SK-N-SH treated with all-trans-retinoic acid at 6 μM for 48 hours (cell line): Measurements from ENCODE around the gene NUDT4B.
"Not testable (repeated sequence)": the region's sequence is repeated elsewhere in the genome, so short reads cannot be mapped to it uniquely, and the experiment has no call there.

Experiments used
- BACH2 ChIP-seq: fragments of 250-450 bp; sonication (Bioruptor Pico); IDR thresholded peaks from 2 replicates; pipeline ENCODE4 v1.9.0; 2021; ENCODE audit warnings: mild to moderate bottlenecking, borderline replicate concordance
- ESRRG ChIP-seq: fragments of 250-450 bp; sonication (Bioruptor Pico); IDR thresholded peaks from 2 replicates; pipeline ENCODE4 v1.6.1; 2021; ENCODE audit warnings: mild to moderate bottlenecking
- GLIS3 ChIP-seq: fragments of 250-450 bp; sonication (Bioruptor Pico); IDR thresholded peaks from 2 replicates; pipeline ENCODE4 v1.5.0; 2020; ENCODE audit warnings: mild to moderate bottlenecking, moderate library complexity
- OSR1 ChIP-seq: fragments of 250-450 bp; sonication (Bioruptor Pico); IDR thresholded peaks from 2 replicates; pipeline ENCODE4 v1.8.0; 2022; ENCODE audit warnings: moderate library complexity, mild to moderate bottlenecking, inconsistent platforms
- SNAI2 ChIP-seq: fragments of 250-450 bp; sonication (Bioruptor Pico); IDR thresholded peaks from 2 replicates; pipeline ENCODE4 v1.5.0; 2020; ENCODE audit warnings: mild to moderate bottlenecking, moderate library complexity
- TOX ChIP-seq: fragments of 250-450 bp; sonication (Bioruptor Pico); IDR thresholded peaks from 2 replicates; pipeline ENCODE4 v1.8.0; 2021; ENCODE audit warnings: mild to moderate bottlenecking, moderate library complexity, borderline replicate concordance
- ZC3H10 ChIP-seq: fragments of 250-450 bp; sonication (Bioruptor Pico); IDR thresholded peaks from 2 replicates; pipeline ENCODE4 v1.5.1; 2021; ENCODE audit warnings: mild to moderate bottlenecking, moderate library complexity
- ZFP3 ChIP-seq: fragments of 250-450 bp; sonication (Bioruptor Pico); IDR thresholded peaks from 2 replicates; pipeline ENCODE4 v1.5.0; 2020; ENCODE audit warnings: mild to moderate bottlenecking, moderate library complexity
- ZFP30 ChIP-seq: fragments of 450-650 bp; formaldehyde crosslinking; IDR thresholded peaks from 2 replicates; pipeline ENCODE4 v1.5.0; 2022; ENCODE audit warnings: mild to moderate bottlenecking, moderate library complexity
- ZNF565 ChIP-seq: fragments of 450-650 bp; formaldehyde crosslinking; conservative IDR thresholded peaks from 2 replicates; pipeline ENCODE4 v1.5.0; 2020; ENCODE audit warnings: low read depth, mild to moderate bottlenecking, moderate library complexity
- TF ChIP-seq, protein P1 (sequence below): fragments of 250-450 bp; sonication (Bioruptor Pico); IDR thresholded peaks from 2 replicates; pipeline ENCODE4 v1.8.0; 2020; ENCODE audit warnings: mild to moderate bottlenecking, moderate library complexity, borderline replicate concordance
- TF ChIP-seq, protein P2 (sequence below): fragments of 250-450 bp; sonication (Bioruptor Pico); IDR thresholded peaks from 2 replicates; pipeline ENCODE4 v1.5.1; 2021; ENCODE audit warnings: mild to moderate bottlenecking, moderate library complexity
- TF ChIP-seq, protein P3 (sequence below): fragments of 250-450 bp; sonication (Bioruptor Pico); IDR thresholded peaks from 2 replicates; pipeline ENCODE4 v1.5.1; 2020; ENCODE audit warnings: low read depth, mild to moderate bottlenecking, moderate library complexity

DNA sequence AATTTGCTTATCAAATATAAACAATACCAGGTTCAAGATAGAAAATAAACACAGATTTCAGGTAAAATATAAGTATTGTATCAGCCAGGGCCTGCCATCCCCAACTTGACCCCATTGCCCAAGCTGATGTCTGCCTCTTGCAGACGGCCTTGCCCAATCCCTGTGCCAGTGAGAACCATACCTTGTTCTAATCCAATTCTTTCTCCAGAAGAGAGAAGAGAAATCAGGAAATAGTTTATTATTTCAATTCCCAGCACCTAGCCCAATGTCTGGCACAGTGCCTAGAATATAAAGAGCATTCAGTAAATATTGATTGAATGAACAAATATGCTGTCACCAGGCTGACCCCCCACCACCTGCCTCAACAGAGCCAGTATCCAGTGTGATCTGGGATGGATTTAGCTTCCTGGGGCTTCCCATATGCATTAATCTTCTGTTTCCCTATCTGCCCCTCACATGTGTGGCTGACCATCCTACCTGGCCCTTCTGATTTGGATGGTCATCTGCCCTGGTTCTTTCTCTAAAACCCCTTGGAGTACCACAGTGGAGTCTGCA, 39.7 kb upstream of the NUDT4B start:
- not testable (repeated sequence) for TF ChIP-seq OSR1 (CRISPR knock-in tag); BACH2 (CRISPR knock-in tag); ZFP3 (CRISPR knock-in tag); ZNF565 (CRISPR knock-in tag); TOX (CRISPR knock-in tag); SNAI2 (CRISPR knock-in tag); ESRRG; ZFP30 (CRISPR knock-in tag); GLIS3 (CRISPR knock-in tag); ZC3H10 (CRISPR knock-in tag)
- TF ChIP-seq, protein P1, sequence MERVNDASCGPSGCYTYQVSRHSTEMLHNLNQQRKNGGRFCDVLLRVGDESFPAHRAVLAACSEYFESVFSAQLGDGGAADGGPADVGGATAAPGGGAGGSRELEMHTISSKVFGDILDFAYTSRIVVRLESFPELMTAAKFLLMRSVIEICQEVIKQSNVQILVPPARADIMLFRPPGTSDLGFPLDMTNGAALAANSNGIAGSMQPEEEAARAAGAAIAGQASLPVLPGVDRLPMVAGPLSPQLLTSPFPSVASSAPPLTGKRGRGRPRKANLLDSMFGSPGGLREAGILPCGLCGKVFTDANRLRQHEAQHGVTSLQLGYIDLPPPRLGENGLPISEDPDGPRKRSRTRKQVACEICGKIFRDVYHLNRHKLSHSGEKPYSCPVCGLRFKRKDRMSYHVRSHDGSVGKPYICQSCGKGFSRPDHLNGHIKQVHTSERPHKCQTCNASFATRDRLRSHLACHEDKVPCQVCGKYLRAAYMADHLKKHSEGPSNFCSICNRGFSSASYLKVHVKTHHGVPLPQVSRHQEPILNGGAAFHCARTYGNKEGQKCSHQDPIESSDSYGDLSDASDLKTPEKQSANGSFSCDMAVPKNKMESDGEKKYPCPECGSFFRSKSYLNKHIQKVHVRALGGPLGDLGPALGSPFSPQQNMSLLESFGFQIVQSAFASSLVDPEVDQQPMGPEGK (CRISPR knock-in tag) = not testable (repeated sequence)
- TF ChIP-seq, protein P2, sequence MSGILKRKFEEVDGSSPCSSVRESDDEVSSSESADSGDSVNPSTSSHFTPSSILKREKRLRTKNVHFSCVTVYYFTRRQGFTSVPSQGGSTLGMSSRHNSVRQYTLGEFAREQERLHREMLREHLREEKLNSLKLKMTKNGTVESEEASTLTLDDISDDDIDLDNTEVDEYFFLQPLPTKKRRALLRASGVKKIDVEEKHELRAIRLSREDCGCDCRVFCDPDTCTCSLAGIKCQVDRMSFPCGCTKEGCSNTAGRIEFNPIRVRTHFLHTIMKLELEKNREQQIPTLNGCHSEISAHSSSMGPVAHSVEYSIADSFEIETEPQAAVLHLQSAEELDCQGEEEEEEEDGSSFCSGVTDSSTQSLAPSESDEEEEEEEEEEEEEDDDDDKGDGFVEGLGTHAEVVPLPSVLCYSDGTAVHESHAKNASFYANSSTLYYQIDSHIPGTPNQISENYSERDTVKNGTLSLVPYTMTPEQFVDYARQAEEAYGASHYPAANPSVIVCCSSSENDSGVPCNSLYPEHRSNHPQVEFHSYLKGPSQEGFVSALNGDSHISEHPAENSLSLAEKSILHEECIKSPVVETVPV = not testable (repeated sequence)
- TF ChIP-seq, protein P3, sequence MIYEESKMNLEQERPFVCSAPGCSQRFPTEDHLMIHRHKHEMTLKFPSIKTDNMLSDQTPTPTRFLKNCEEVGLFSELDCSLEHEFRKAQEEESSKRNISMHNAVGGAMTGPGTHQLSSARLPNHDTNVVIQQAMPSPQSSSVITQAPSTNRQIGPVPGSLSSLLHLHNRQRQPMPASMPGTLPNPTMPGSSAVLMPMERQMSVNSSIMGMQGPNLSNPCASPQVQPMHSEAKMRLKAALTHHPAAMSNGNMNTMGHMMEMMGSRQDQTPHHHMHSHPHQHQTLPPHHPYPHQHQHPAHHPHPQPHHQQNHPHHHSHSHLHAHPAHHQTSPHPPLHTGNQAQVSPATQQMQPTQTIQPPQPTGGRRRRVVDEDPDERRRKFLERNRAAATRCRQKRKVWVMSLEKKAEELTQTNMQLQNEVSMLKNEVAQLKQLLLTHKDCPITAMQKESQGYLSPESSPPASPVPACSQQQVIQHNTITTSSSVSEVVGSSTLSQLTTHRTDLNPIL = not testable (repeated sequence)
